ENCODE data around the gene ERVK3-1.
A peak's percentile ranks its signal among the peaks of the same experiment; 100 is the strongest.

The ERVK3-1 gene

DNA sequence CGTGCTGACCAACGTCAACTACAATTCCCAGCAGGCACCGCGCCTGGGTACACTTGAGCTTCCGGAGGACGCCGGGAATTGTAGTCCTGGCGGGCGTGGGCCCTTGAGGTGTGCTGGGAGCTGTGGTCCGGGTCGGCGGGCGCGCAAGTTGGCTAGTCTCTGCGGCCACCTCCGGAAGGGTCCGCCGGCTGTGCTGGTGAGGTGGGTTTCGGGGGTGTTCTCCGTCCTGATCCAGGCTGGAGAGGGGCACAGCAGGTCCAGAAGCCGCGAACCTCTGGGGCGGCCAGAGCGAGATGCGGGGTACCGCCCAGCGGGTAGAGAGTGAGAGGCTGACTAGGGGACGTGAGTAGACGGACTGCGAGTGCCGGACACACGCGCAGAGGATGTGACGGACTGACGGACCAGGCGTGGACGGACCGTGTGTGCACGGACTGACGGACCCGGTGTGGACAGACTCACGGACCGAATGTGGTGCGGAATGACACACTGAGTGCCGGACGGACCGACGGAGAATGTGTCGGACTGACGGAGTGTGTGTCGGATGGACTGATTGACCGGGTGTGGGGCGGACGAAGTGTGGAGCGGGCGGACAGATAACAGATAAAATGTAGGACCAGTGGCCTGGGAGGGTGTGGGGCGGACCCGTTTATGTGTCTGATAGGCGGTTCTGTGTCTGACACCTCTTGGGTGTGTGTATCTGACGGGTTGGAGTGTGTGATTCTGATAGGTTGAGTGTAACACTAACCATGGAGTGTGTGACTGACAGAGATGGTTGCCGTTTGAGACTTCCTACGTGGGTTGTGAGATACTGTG is 21.9 kb downstream of the ERVK3-1 start, which contains the start of gene ZSCAN22:
Gene ZSCAN22, plus strand, starts transcription at position 81 of the 813 bp plus-strand sequence. CDS start 7,809 bp downstream, outside the sequence.
- no peaks in the 10 kb centered on the region for H3K9me2 ChIP-seq (ENCODE audit: low read depth, low read length)
- H2AFZ ChIP-seq (ENCODE audit: low read length) = no peak within 1 kb of the TSS
- H4K20me1 ChIP-seq (ENCODE audit: insufficient read depth, low read length) = no peaks in the 10 kb centered on the region
- H3K4me3 ChIP-seq (ENCODE audit: low read depth, low read length, poor library complexity, severe bottlenecking) = peak within 1 kb of the TSS; percentile 74
- H3K4me2 ChIP-seq (ENCODE audit: low read length) = peak within 1 kb of the TSS; percentile 71
- no peaks in the 10 kb centered on the region for H3K79me2 ChIP-seq (ENCODE audit: insufficient read depth, low read length)
- no peaks in the 10 kb centered on the region for H3K9me3 ChIP-seq (ENCODE audit: low read length)
- no peak for TF ChIP-seq EZH2 (IDR thresholded peaks at IDR 0.05; ENCODE audit: borderline replicate concordance, low read length)
- peak within 1 kb of the TSS; percentile 80 for H3K9ac ChIP-seq (ENCODE audit: low read length)
- H3K27me3 ChIP-seq (ENCODE audit: insufficient read depth, low read length) = no peaks in the 10 kb centered on the region
- no peaks in the 10 kb centered on the region for H3K36me3 ChIP-seq (ENCODE audit: insufficient read depth, low read length)
- peaks cover 34% of the 10 kb centered on the region for H3K4me1 ChIP-seq (ENCODE audit: insufficient read depth, low read length, severe bottlenecking)
- H3K27ac ChIP-seq (ENCODE audit: low read depth, low read length, poor library complexity, severe bottlenecking) = peak within 1 kb of the TSS; percentile 62
- H3F3A ChIP-seq (ENCODE audit: insufficient read depth, low read length) = no peaks in the 10 kb centered on the region

DNA sequence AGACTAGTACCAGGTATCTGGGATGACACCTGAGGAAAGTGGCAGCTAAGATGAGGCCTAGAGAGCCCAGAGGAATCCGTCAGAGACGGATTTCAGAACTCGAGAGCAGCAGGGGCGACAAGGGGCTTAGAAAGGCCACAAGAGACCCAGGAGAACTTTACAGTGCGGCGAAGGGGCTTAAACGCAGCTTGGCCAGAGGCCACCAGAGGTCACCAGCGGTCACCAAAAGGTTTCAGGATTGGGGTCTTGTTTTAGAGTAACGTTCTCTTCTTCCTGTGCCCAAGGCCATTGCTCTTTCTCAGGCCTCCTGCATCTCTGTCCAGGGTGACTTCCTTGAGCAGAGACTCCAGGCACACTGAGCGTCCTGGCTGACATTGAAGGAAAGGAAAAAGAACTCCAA is 23.8 kb downstream of the ERVK3-1 start:
- H2AFZ ChIP-seq (ENCODE audit: low read length) = no peak overlapping the region
- H3F3A ChIP-seq (ENCODE audit: insufficient read depth, low read length) = no peaks in the 10 kb centered on the region
- no peaks in the 10 kb centered on the region for H3K9me2 ChIP-seq (ENCODE audit: low read depth, low read length)
- H4K20me1 ChIP-seq (ENCODE audit: insufficient read depth, low read length) = no peaks in the 10 kb centered on the region
- no peak overlapping the region for H3K27ac ChIP-seq (ENCODE audit: low read depth, low read length, poor library complexity, severe bottlenecking)
- H3K27me3 ChIP-seq (ENCODE audit: insufficient read depth, low read length) = no peaks in the 10 kb centered on the region
- H3K36me3 ChIP-seq (ENCODE audit: insufficient read depth, low read length) = no peaks in the 10 kb centered on the region
- no peaks in the 10 kb centered on the region for H3K79me2 ChIP-seq (ENCODE audit: insufficient read depth, low read length)
- H3K4me3 ChIP-seq (ENCODE audit: low read depth, low read length, poor library complexity, severe bottlenecking) = no peak overlapping the region
- H3K9ac ChIP-seq (ENCODE audit: low read length) = peak overlapping the region; percentile 19; the same call in 1 of the 2 replicates
- no peak for TF ChIP-seq EZH2 (IDR thresholded peaks at IDR 0.05; ENCODE audit: borderline replicate concordance, low read length)
- TF ChIP-seq, protein P1, sequence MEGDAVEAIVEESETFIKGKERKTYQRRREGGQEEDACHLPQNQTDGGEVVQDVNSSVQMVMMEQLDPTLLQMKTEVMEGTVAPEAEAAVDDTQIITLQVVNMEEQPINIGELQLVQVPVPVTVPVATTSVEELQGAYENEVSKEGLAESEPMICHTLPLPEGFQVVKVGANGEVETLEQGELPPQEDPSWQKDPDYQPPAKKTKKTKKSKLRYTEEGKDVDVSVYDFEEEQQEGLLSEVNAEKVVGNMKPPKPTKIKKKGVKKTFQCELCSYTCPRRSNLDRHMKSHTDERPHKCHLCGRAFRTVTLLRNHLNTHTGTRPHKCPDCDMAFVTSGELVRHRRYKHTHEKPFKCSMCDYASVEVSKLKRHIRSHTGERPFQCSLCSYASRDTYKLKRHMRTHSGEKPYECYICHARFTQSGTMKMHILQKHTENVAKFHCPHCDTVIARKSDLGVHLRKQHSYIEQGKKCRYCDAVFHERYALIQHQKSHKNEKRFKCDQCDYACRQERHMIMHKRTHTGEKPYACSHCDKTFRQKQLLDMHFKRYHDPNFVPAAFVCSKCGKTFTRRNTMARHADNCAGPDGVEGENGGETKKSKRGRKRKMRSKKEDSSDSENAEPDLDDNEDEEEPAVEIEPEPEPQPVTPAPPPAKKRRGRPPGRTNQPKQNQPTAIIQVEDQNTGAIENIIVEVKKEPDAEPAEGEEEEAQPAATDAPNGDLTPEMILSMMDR (IDR thresholded peaks at IDR 0.05; ENCODE audit: low read length) = peak; percentile 67
- no peaks in the 10 kb centered on the region for H3K9me3 ChIP-seq (ENCODE audit: low read length)
- peak overlapping the region; percentile 71; the same call in 1 of the 2 replicates for H3K4me2 ChIP-seq (ENCODE audit: low read length)
- peaks cover 34% of the 10 kb centered on the region for H3K4me1 ChIP-seq (ENCODE audit: insufficient read depth, low read length, severe bottlenecking)

DNA sequence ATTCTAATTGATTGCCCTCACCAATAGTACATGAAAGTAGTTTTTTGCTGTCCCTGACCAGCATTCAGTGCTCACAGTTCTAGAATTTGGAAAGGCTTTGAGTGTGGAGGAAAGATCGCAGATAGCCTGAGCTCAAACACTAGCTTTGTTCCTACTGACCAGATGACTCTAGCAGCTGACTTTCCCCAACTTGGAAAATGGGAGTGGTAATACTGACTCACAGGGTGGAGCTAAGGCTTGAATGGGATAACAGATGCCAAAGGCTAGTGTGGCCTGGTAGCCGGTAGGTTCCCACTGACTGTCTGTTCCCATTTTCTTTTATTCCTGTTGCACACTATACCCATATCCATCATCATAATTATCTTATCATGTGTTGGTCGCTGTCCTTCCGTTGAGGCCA is 25.3 kb downstream of the ERVK3-1 start:
- Histone ChIP-seq H2AFZ (ENCODE audit: low read length) (no peak overlapping the region), H3F3A (ENCODE audit: insufficient read depth, low read length) (no peaks in the 10 kb centered on the region), H3K9me2 (ENCODE audit: low read depth, low read length) (no peaks in the 10 kb centered on the region), H3K9me3 (ENCODE audit: low read length) (no peaks in the 10 kb centered on the region), H4K20me1 (ENCODE audit: insufficient read depth, low read length) (no peaks in the 10 kb centered on the region), H3K36me3 (ENCODE audit: insufficient read depth, low read length) (peaks cover 9% of the 10 kb centered on the region; the same call in 1 of the 2 replicates), H3K4me1 (ENCODE audit: insufficient read depth, low read length, severe bottlenecking) (peaks cover 29% of the 10 kb centered on the region), H3K79me2 (ENCODE audit: insufficient read depth, low read length) (no peaks in the 10 kb centered on the region), H3K4me2 (ENCODE audit: low read length) (no peak overlapping the region), H3K9ac (ENCODE audit: low read length) (no peak overlapping the region), H3K27me3 (ENCODE audit: insufficient read depth, low read length) (no peaks in the 10 kb centered on the region), H3K27ac (ENCODE audit: low read depth, low read length, poor library complexity, severe bottlenecking) (no peak overlapping the region), H3K4me3 (ENCODE audit: low read depth, low read length, poor library complexity, severe bottlenecking) (no peak overlapping the region)
- TF ChIP-seq, protein P1 (IDR thresholded peaks at IDR 0.05; ENCODE audit: low read length) = no peak
- TF ChIP-seq EZH2 (IDR thresholded peaks at IDR 0.05; ENCODE audit: borderline replicate concordance, low read length) = no peak
